ENCODE results near the gene KLC1.

The KLC1 gene

GRCh38 chr14:103725001-103725682, 96.1 kb downstream of the KLC1 start:
- no peak overlapping the region for H3K4me3 ChIP-seq (replicated peaks in 1 of 2; ENCODE audit: low read depth in 2 of 2, low read length in 2 of 2)
- DNase-seq (ENCODE audit: low read depth in 2 of 2): no peak
- TF ChIP-seq CTCF (IDR thresholded peaks at IDR 0.05; ENCODE audit: low read depth, low read length): no peak

DNA sequence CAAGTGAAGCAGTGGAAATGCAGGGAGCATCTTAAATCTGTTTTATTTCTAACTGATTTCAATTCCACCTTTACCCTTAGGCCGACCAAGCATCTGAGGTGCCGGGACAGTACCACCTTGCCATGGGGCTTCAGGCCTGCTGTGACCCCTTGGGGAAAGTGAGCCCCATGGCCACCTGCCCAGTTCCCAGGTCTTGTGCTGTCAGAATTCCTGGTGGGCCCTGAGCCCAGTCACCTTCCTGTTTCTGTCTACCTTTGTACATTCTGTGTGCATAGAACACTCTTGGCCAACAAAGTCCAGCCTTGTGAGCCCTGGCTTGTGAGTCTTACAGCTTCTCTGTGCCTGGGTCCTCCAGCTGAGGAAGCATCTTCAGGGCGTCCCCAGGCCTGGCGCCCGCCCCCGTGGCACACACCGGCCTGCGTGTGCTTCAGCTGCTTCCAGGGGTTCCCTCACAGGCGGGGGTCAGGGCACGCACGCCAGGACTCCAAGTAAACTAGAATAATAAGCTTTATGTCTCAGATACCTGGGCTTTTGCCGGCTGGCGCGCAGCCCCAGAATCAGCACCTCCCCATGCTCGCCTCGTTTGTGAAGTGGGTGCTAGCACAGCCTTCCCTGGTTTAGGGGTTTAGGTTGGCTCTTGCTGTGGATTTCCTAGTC, 96.9 kb downstream of the KLC1 start:
- TF ChIP-seq CTCF (IDR thresholded peaks at IDR 0.05; ENCODE audit: low read depth, low read length): no peak
- no peak overlapping the region for H3K4me3 ChIP-seq (replicated peaks in 1 of 2; ENCODE audit: low read depth in 2 of 2, low read length in 2 of 2)
- no peak for DNase-seq (ENCODE audit: low read depth in 2 of 2)

- no peak for TF ChIP-seq CTCF (IDR thresholded peaks at IDR 0.05; ENCODE audit: low read depth, low read length)
- DNase-seq (ENCODE audit: low read depth in 2 of 2): no peak
- no peak overlapping the region for H3K4me3 ChIP-seq (replicated peaks in 1 of 2; ENCODE audit: low read depth in 2 of 2, low read length in 2 of 2)
Observed at GRCh38 chr14:103726474-103726873, 97.5 kb downstream of the KLC1 start.

GRCh38 chr14:103727313-103727980, 98.4 kb downstream of the KLC1 start:
- no peak for DNase-seq (ENCODE audit: low read depth in 2 of 2)
- no peak for TF ChIP-seq CTCF (IDR thresholded peaks at IDR 0.05; ENCODE audit: low read depth, low read length)
- H3K4me3 ChIP-seq (replicated peaks in 1 of 2; ENCODE audit: low read depth in 2 of 2, low read length in 2 of 2): no peak overlapping the region

- H3K4me3 ChIP-seq (replicated peaks in 1 of 2; ENCODE audit: low read depth in 2 of 2, low read length in 2 of 2): no peak overlapping the region
- no peak for DNase-seq (ENCODE audit: low read depth in 2 of 2)
- no peak for TF ChIP-seq CTCF (IDR thresholded peaks at IDR 0.05; ENCODE audit: low read depth, low read length)
Observed at GRCh38 chr14:103728141-103728540, 99.1 kb downstream of the KLC1 start.

GRCh38 chr14:103728721-103729120, 99.7 kb downstream of the KLC1 start:
- no peak for TF ChIP-seq CTCF (IDR thresholded peaks at IDR 0.05; ENCODE audit: low read depth, low read length)
- DNase-seq (ENCODE audit: low read depth in 2 of 2): no peak
- H3K4me3 ChIP-seq (replicated peaks in 1 of 2; ENCODE audit: low read depth in 2 of 2, low read length in 2 of 2): no peak overlapping the region

Measured in cardiac fibroblast (primary cell).